GM18498 (cell line): ENCODE results near the gene PDE6A.
"Not testable (repeated sequence)": the region's sequence is repeated elsewhere in the genome, so short reads cannot be mapped to it uniquely, and the experiment has no call there.

Source experiments
- ATAC-seq: cut with Tn5 transposase; IDR thresholded peaks from one replicate; pipeline ENCODE4 v1.9.1; 2021; ENCODE audit warnings: mild to moderate bottlenecking, moderate library complexity; ENCODE audit not compliant: unreplicated experiment

Gene PDE6A

GRCh38 chr5:149953436-149954121 lies 9.0 kb upstream of the PDE6A start:
- ATAC-seq: no peak

- no peak for ATAC-seq
These were observed 6.7 kb upstream of the PDE6A start for GRCh38 chr5:149951138-149951749.

- ATAC-seq: no peak
These were observed 4.4 kb upstream of the PDE6A start for GRCh38 chr5:149948993-149949392.

- no peak for ATAC-seq
These were observed 1.5 kb upstream of the PDE6A start for GRCh38 chr5:149946118-149946517.

GRCh38 chr5:149943177-149943949 lies 1.2 kb downstream of the PDE6A start:
- ATAC-seq: not testable (repeated sequence)

- not testable (repeated sequence) for ATAC-seq
These were observed 1.8 kb downstream of the PDE6A start for GRCh38 chr5:149942741-149943169.

- no peak for ATAC-seq
These were observed 2.4 kb downstream of the PDE6A start for GRCh38 chr5:149942199-149942598.

GRCh38 chr5:149941795-149942194 lies 2.8 kb downstream of the PDE6A start:
- no peak for ATAC-seq

GRCh38 chr5:149940941-149941644 lies 3.5 kb downstream of the PDE6A start:
- ATAC-seq: no peak

GRCh38 chr5:149940077-149940574 lies 4.5 kb downstream of the PDE6A start:
- peak; percentile 80 for ATAC-seq

GRCh38 chr5:149939546-149939945 lies 5.0 kb downstream of the PDE6A start:
- no peak for ATAC-seq

- ATAC-seq: no peak
These were observed 5.7 kb downstream of the PDE6A start for GRCh38 chr5:149938791-149939358.

GRCh38 chr5:149938279-149938678 lies 6.3 kb downstream of the PDE6A start:
- no peak for ATAC-seq

GRCh38 chr5:149937610-149938009 lies 7.0 kb downstream of the PDE6A start:
- ATAC-seq: no peak

- ATAC-seq: no peak
These were observed 7.9 kb downstream of the PDE6A start for GRCh38 chr5:149936700-149937091.

- ATAC-seq: no peak
These were observed 8.4 kb downstream of the PDE6A start for GRCh38 chr5:149936044-149936699.

- ATAC-seq: no peak
These were observed 9.1 kb downstream of the PDE6A start for GRCh38 chr5:149935431-149935901.

GRCh38 chr5:149932445-149933350 lies 11.9 kb downstream of the PDE6A start:
- ATAC-seq: no peak

- ATAC-seq: no peak
These were observed 12.6 kb downstream of the PDE6A start for GRCh38 chr5:149931992-149932436.
